Vagina (tissue), 2 donors: ENCODE results near the gene COG3. TPM values are rescaled to one million over a fixed set of nuclear protein-coding genes. Genes with fewer than 3 reads are reported as not detected.

Source experiments
- DNase-seq, 2 donors: peaks; one replicate each; pipeline ENCODE4 v3.0.0-alpha.2; 2017; ENCODE audit errors: extremely low spot score in 2 of 2
- H3K27ac ChIP-seq: fragments of 200-600 bp; sonication (generic); one replicate; pipeline ENCODE4 v1.5.1; 2019
- H3K27me3 ChIP-seq: fragments of 200-600 bp; sonication (generic); one replicate; pipeline ENCODE4 v1.5.1; 2019
- H3K36me3 ChIP-seq, 2 donors: fragments of 200-600 bp; sonication (generic); one replicate each; pipeline ENCODE4 v1.5.1; 2017 to 2019
- H3K4me1 ChIP-seq: fragments of 200-600 bp; sonication (generic); one replicate; pipeline ENCODE4 v1.5.1; 2019
- H3K4me3 ChIP-seq, 2 donors: fragments of 200-600 bp; sonication (generic); 1 replicate in 1 of 2; 2 replicates in 1 of 2; pipeline ENCODE4 v1.5.1; 2016 to 2019
- H3K9me3 ChIP-seq: fragments of 200-600 bp; sonication (generic); one replicate; pipeline ENCODE4 v1.5.1; 2019
- CTCF ChIP-seq, 3 experiments: fragments of 450-650 bp in 2 of 3; fragments of 200-600 bp in 1 of 3; sonication (generic) in 1 of 3; IDR thresholded peaks; one replicate each; pipeline ENCODE4 v1.5.1; 2017 to 2019; ENCODE audit warnings: antibody characterized with exemption in 3 of 3, mild to moderate bottlenecking in 2 of 3, moderate library complexity in 2 of 3
- POLR2A ChIP-seq, 2 donors: fragments of 450-650 bp; IDR thresholded peaks; one replicate each; pipeline ENCODE4 v1.6.1; 2017; ENCODE audit warnings: antibody characterized with exemption in 2 of 2, mild to moderate bottlenecking in 2 of 2, moderate library complexity in 2 of 2
- POLR2AphosphoS5 ChIP-seq, 2 donors: sonication (generic); formaldehyde crosslinking; IDR thresholded peaks; one replicate each; pipeline ENCODE4 v1.9.0; 2017; ENCODE audit warnings: antibody characterized with exemption in 2 of 2, mild to moderate bottlenecking in 2 of 2, low read depth in 1 of 2; ENCODE audit not compliant: insufficient read depth in 1 of 2
- intact Hi-C: fragments of 100-400 bp; cut with DNase I; formaldehyde crosslinking; loops from one replicate; pipeline ENCODE4 v1.15.1; 2023
- total RNA-seq: library from RNA; depleted of rRNA; stranded (reverse); fragments of >200 nt; gene quantifications from one replicate; pipeline ENCODE4 v1.2.3, GENCODE V29; 2016

Gene COG3
- total RNA-seq, 1 donor from 2014 or later, result 25.3 TPM

GRCh38 chr13:45501175-45501526 is 36.4 kb downstream of the COG3 start:
- no peak for DNase-seq
- Histone ChIP-seq H3K4me1 (no peaks in the 10 kb centered on the region), H3K36me3 (peaks cover 11 to 50% of the 10 kb centered on the region in 2 donors), H3K9me3 (no peaks in the 10 kb centered on the region), H3K27ac (no peak overlapping the region), H3K27me3 (no peaks in the 10 kb centered on the region), H3K4me3 (no peak overlapping the region)
- intact Hi-C loops, result no loop called here
- TF ChIP-seq POLR2AphosphoS5 (IDR thresholded peaks at IDR 0.05; ENCODE audit: insufficient read depth in 1 of 2, low read depth in 1 of 2) (no peak), POLR2A (IDR thresholded peaks at IDR 0.05) (no peak), CTCF (IDR thresholded peaks at IDR 0.05) (no peak)

GRCh38 chr13:45503658-45504057 is 38.9 kb downstream of the COG3 start:
- intact Hi-C loops, result no loop called here
- no peak for DNase-seq
- no peak for TF ChIP-seq CTCF (IDR thresholded peaks at IDR 0.05)
- H3K27ac ChIP-seq, result no peak overlapping the region
- no peaks in the 10 kb centered on the region for H3K9me3 ChIP-seq
- peaks cover 11 to 40% of the 10 kb centered on the region in 2 donors for H3K36me3 ChIP-seq
- no peaks in the 10 kb centered on the region for H3K27me3 ChIP-seq
- H3K4me3 ChIP-seq, result no peak overlapping the region
- no peaks in the 10 kb centered on the region for H3K4me1 ChIP-seq

- no peaks in the 10 kb centered on the region for H3K9me3 ChIP-seq
- H3K27ac ChIP-seq, result no peak overlapping the region
- H3K4me3 ChIP-seq, result no peak overlapping the region
- intact Hi-C loops, result no loop called here
- H3K27me3 ChIP-seq, result no peaks in the 10 kb centered on the region
- DNase-seq, result no peak
- TF ChIP-seq POLR2A (IDR thresholded peaks at IDR 0.05), result no peak
- TF ChIP-seq POLR2AphosphoS5 (IDR thresholded peaks at IDR 0.05; ENCODE audit: insufficient read depth in 1 of 2, low read depth in 1 of 2), result no peak
- TF ChIP-seq CTCF (IDR thresholded peaks at IDR 0.05), result no peak
- H3K4me1 ChIP-seq, result no peaks in the 10 kb centered on the region
- H3K36me3 ChIP-seq, result peaks cover 13 to 54% of the 10 kb centered on the region in 2 donors
Observed at GRCh38 chr13:45506811-45507210, 42.1 kb downstream of the COG3 start.

- intact Hi-C loops, result no loop called here
- no peak for DNase-seq
- H3K27ac ChIP-seq, result no peak overlapping the region
- TF ChIP-seq POLR2AphosphoS5 (IDR thresholded peaks at IDR 0.05; ENCODE audit: insufficient read depth in 1 of 2, low read depth in 1 of 2), result no peak
- TF ChIP-seq CTCF (IDR thresholded peaks at IDR 0.05), result no peak
- TF ChIP-seq POLR2A (IDR thresholded peaks at IDR 0.05), result no peak
- peaks cover 9 to 49% of the 10 kb centered on the region in 2 donors for H3K36me3 ChIP-seq
- no peaks in the 10 kb centered on the region for H3K9me3 ChIP-seq
- H3K4me1 ChIP-seq, result no peaks in the 10 kb centered on the region
- no peaks in the 10 kb centered on the region for H3K27me3 ChIP-seq
- no peak overlapping the region for H3K4me3 ChIP-seq
Observed at GRCh38 chr13:45508776-45509175, 44.0 kb downstream of the COG3 start.

GRCh38 chr13:45510672-45511071 is 45.9 kb downstream of the COG3 start:
- Histone ChIP-seq H3K9me3 (no peaks in the 10 kb centered on the region), H3K27me3 (no peaks in the 10 kb centered on the region), H3K27ac (no peak overlapping the region), H3K36me3 (peaks cover 4 to 49% of the 10 kb centered on the region in 2 donors), H3K4me3 (no peak overlapping the region), H3K4me1 (no peaks in the 10 kb centered on the region)
- TF ChIP-seq CTCF (IDR thresholded peaks at IDR 0.05) (no peak), POLR2AphosphoS5 (IDR thresholded peaks at IDR 0.05; ENCODE audit: insufficient read depth in 1 of 2, low read depth in 1 of 2) (no peak), POLR2A (IDR thresholded peaks at IDR 0.05) (no peak)
- intact Hi-C loops, result no loop called here
- DNase-seq, result no peak
